Colonic mucosa (tissue), 4 donors: ENCODE results near the gene NOVA2. TPM values are rescaled to one million over a fixed set of nuclear protein-coding genes. Genes with fewer than 3 reads are reported as not detected.

Experiments
- DNase-seq: peaks from one replicate; pipeline ENCODE4 v3.0.0-alpha.2; 2020
- H3K27ac ChIP-seq: fragments of 200-600 bp; one replicate; pipeline ENCODE4 v1.8.0; 2021
- H3K27me3 ChIP-seq: fragments of 200-600 bp; one replicate; pipeline ENCODE4 v1.8.0; 2021
- H3K36me3 ChIP-seq: fragments of 200-600 bp; one replicate; pipeline ENCODE4 v1.8.0; 2021
- H3K4me1 ChIP-seq: fragments of 200-600 bp; one replicate; pipeline ENCODE4 v1.8.0; 2021; ENCODE audit warnings: mild to moderate bottlenecking
- H3K4me3 ChIP-seq: fragments of 200-600 bp; one replicate; pipeline ENCODE4 v1.8.0; 2021
- H3K9ac ChIP-seq, 2 donors: one replicate each; pipeline ENCODE4 v1.7.0; 2013; ENCODE audit warnings: control low read depth in 2 of 2, low read depth in 2 of 2, low read length in 2 of 2
- H3K9me3 ChIP-seq: fragments of 200-600 bp; one replicate; pipeline ENCODE4 v1.8.0; 2021
- CTCF ChIP-seq: fragments of 200-600 bp; IDR thresholded peaks from one replicate; pipeline ENCODE4 v1.8.0; 2022; ENCODE audit warnings: antibody characterized with exemption, mild to moderate bottlenecking
- intact Hi-C: fragments of 100-400 bp; cut with DNase I; formaldehyde crosslinking; loops from one replicate; pipeline ENCODE4 v1.14.1; 2022
- total RNA-seq, 2 donors: library from RNA; stranded (reverse); fragmentation: NEBNext Ultra II Directional in 1 of 2; extraction: Animal tissue kit (Norgen Biotek cat#: 25700) in 1 of 2; gene quantifications; one replicate each; pipeline ENCODE4 v1.2.1, GENCODE V29; 2021
- donor health status: healthy.
- donor health status: DM: no; HTN: no; CAD: no.
- donor health status: DM: no; HTN: no; CAD: no.

NOVA2 gene
- total RNA-seq, 2 donors from 2014 or later = 0.72 to 1.1 TPM

DNA sequence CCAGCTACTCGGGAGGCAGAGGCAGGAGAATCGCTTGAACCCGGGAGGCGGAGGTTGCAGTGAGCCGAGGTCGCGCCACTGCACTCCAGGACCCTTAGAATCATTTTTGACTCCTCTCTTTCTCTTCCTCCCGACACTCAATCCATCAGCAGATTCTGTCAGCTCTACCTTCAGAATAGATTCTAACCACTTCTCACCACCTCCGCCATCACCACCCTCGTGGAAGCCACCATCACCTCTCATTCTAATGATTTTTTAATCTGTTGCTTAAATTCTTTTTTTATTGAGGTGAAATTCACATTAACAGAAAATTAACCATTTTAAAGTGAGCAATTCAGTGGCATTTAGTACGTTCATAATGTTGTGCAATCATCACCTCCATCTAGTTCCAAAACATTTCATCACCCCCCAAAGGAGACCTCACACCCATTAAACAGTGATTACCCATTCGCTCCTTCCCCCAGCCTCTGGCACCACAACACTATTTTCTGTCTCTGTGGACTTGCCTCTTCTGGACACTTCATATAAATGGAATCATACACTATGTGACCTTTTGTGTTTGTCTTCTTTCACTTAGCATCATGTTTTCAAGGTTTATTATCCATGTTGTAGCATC is 16.6 kb upstream of the NOVA2 start:
- no peak overlapping the region for H3K4me3 ChIP-seq
- no peak overlapping the region for H3K9ac ChIP-seq
- intact Hi-C loops = no loop called here
- H3K36me3 ChIP-seq = no peaks in the 10 kb centered on the region
- no peaks in the 10 kb centered on the region for H3K4me1 ChIP-seq
- no peak overlapping the region for H3K27ac ChIP-seq
- DNase-seq = no peak
- no peaks in the 10 kb centered on the region for H3K9me3 ChIP-seq
- no peak for TF ChIP-seq CTCF
- no peaks in the 10 kb centered on the region for H3K27me3 ChIP-seq

GRCh38 chr19:45985321-45985720 is 11.7 kb upstream of the NOVA2 start:
- Histone ChIP-seq H3K27ac (no peak overlapping the region), H3K4me1 (no peaks in the 10 kb centered on the region), H3K4me3 (no peak overlapping the region), H3K27me3 (no peaks in the 10 kb centered on the region), H3K9ac (no peak overlapping the region), H3K36me3 (no peaks in the 10 kb centered on the region), H3K9me3 (no peaks in the 10 kb centered on the region)
- TF ChIP-seq CTCF = no peak
- intact Hi-C loops = no loop called here
- no peak for DNase-seq

GRCh38 chr19:45981350-45981749 is 7.7 kb upstream of the NOVA2 start:
- Histone ChIP-seq H3K27me3 (no peaks in the 10 kb centered on the region), H3K4me1 (no peaks in the 10 kb centered on the region), H3K36me3 (no peaks in the 10 kb centered on the region), H3K9ac (no peak overlapping the region), H3K9me3 (no peaks in the 10 kb centered on the region), H3K4me3 (no peak overlapping the region), H3K27ac (no peak overlapping the region)
- intact Hi-C loops = no loop called here
- no peak for TF ChIP-seq CTCF
- no peak for DNase-seq

DNA sequence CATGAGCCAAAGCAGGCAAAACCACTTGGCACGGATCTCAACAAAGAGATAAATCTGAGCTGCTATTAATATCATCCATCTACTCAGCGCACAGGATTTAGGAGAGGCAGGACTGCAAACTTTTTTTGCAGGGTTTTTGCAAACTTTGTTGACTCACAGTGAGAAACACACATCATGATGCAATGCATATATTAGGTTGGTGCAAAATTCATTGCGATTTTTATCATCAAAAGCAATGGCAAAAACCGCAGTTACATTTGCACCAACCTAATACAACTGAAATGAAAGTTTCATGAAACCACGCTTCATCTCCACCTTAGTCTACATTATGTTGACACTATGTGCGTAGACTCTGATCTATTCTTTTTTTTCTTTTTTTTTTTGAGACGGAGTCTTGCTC is 4.5 kb upstream of the NOVA2 start:
- H3K36me3 ChIP-seq = no peaks in the 10 kb centered on the region
- intact Hi-C loops = no loop called here
- TF ChIP-seq CTCF = no peak
- no peak overlapping the region for H3K27ac ChIP-seq
- H3K4me3 ChIP-seq = no peak overlapping the region
- no peak for DNase-seq
- no peak overlapping the region for H3K9ac ChIP-seq
- no peaks in the 10 kb centered on the region for H3K4me1 ChIP-seq
- no peaks in the 10 kb centered on the region for H3K9me3 ChIP-seq
- H3K27me3 ChIP-seq = peaks cover 18% of the 10 kb centered on the region

GRCh38 chr19:45976178-45976577 is 2.5 kb upstream of the NOVA2 start:
- no peak overlapping the region for H3K27ac ChIP-seq
- H3K36me3 ChIP-seq = no peaks in the 10 kb centered on the region
- peaks cover 37% of the 10 kb centered on the region for H3K27me3 ChIP-seq
- H3K9ac ChIP-seq = no peak overlapping the region
- H3K4me1 ChIP-seq = no peaks in the 10 kb centered on the region
- no peak for TF ChIP-seq CTCF
- no peak for DNase-seq
- no peaks in the 10 kb centered on the region for H3K9me3 ChIP-seq
- intact Hi-C loops = no loop called here
- H3K4me3 ChIP-seq = no peak overlapping the region
